Mesenchymal stem cell (in vitro differentiated cells and primary cell): ENCODE data around the gene POLR2H.

ENCODE experiments used
- DNase-seq: peaks from one replicate; pipeline ENCODE4 v3.0.0-alpha.2; 2013
- H2AFZ ChIP-seq: one replicate; pipeline ENCODE4 v1.6.1; 2013; ENCODE audit warnings: low read depth, mild to moderate bottlenecking, control low read depth, inconsistent platforms, low read length, moderate library complexity
- H2AK5ac ChIP-seq: 2 replicates; pipeline ENCODE4 v1.6.1; 2013; ENCODE audit warnings: low read length, moderate library complexity, mild to moderate bottlenecking, inconsistent platforms; ENCODE audit not compliant: severe bottlenecking
- H2BK120ac ChIP-seq: one replicate; pipeline ENCODE4 v1.6.1; 2013; ENCODE audit warnings: low read depth, mild to moderate bottlenecking, inconsistent platforms, low read length, moderate library complexity
- H2BK12ac ChIP-seq, 2 experiments: one replicate each; pipeline ENCODE4 v1.6.1; 2013; ENCODE audit warnings: inconsistent platforms in 2 of 2, low read length in 2 of 2, mild to moderate bottlenecking in 2 of 2, moderate library complexity in 2 of 2, control low read depth in 1 of 2
- H2BK15ac ChIP-seq: one replicate; pipeline ENCODE4 v1.6.1; 2013; ENCODE audit warnings: mild to moderate bottlenecking, low read depth, inconsistent platforms; ENCODE audit not compliant: poor library complexity, severe bottlenecking
- H2BK5ac ChIP-seq: 2 replicates; pipeline ENCODE4 v1.6.1; 2013; ENCODE audit warnings: low read depth, mild to moderate bottlenecking, low read length, control low read depth, inconsistent platforms; ENCODE audit not compliant: poor library complexity, severe bottlenecking
- H3K14ac ChIP-seq, 2 experiments: one replicate each; pipeline ENCODE4 v1.6.1; 2013; ENCODE audit warnings: inconsistent platforms in 2 of 2, low read length in 2 of 2, control low read depth in 1 of 2, mild to moderate bottlenecking in 1 of 2, moderate library complexity in 1 of 2
- H3K18ac ChIP-seq, 2 experiments: one replicate each; pipeline ENCODE4 v1.6.1; 2013; ENCODE audit warnings: inconsistent platforms in 2 of 2, low read length in 2 of 2, control low read depth in 1 of 2, low read depth in 1 of 2, mild to moderate bottlenecking in 1 of 2
- H3K23ac ChIP-seq, 2 experiments: one replicate each; pipeline ENCODE4 v1.6.1; 2013; ENCODE audit warnings: inconsistent platforms in 2 of 2, low read length in 2 of 2, mild to moderate bottlenecking in 2 of 2, moderate library complexity in 2 of 2, control low read depth in 1 of 2
- H3K27ac ChIP-seq: 2 replicates; pipeline ENCODE4 v1.5.1; 2013; ENCODE audit warnings: mild to moderate bottlenecking, moderate library complexity, low read length, control low read depth, inconsistent platforms; ENCODE audit not compliant: poor library complexity, severe bottlenecking
- H3K27me3 ChIP-seq, 2 experiments: 2 replicates each; pipeline versions ENCODE4 v1.6.1 to v1.7.0; 2013; ENCODE audit warnings: low read length in 2 of 2, mild to moderate bottlenecking in 2 of 2, moderate library complexity in 2 of 2, control low read depth in 1 of 2, inconsistent platforms in 1 of 2; ENCODE audit not compliant: control insufficient read depth in 1 of 2, insufficient read depth in 1 of 2
- H3K36me3 ChIP-seq, 2 experiments: 2 replicates each; pipeline versions ENCODE4 v1.6.1 to v1.7.0; 2013; ENCODE audit warnings: low read length in 2 of 2, control low read depth in 1 of 2, inconsistent platforms in 1 of 2, low read depth in 1 of 2, mild to moderate bottlenecking in 1 of 2; ENCODE audit not compliant: insufficient read depth in 2 of 2, control insufficient read depth in 1 of 2
- H3K4ac ChIP-seq, 2 experiments: one replicate each; pipeline ENCODE4 v1.6.1; 2013; ENCODE audit warnings: inconsistent platforms in 2 of 2, low read length in 2 of 2, mild to moderate bottlenecking in 2 of 2, moderate library complexity in 2 of 2, control low read depth in 1 of 2, low read depth in 1 of 2
- H3K4me1 ChIP-seq: 2 replicates; pipeline ENCODE4 v1.6.1; 2013; ENCODE audit warnings: low read depth, low read length, control low read depth; ENCODE audit not compliant: control insufficient read depth, insufficient read depth
- H3K4me2 ChIP-seq: 2 replicates; pipeline ENCODE4 v1.6.1; 2013; ENCODE audit warnings: low read length, mild to moderate bottlenecking, inconsistent platforms; ENCODE audit not compliant: poor library complexity, severe bottlenecking
- H3K4me3 ChIP-seq, 2 experiments: 2 replicates each; pipeline versions ENCODE4 v1.5.1 to v1.7.0; 2013; ENCODE audit warnings: low read length in 2 of 2, mild to moderate bottlenecking in 2 of 2, control low read depth in 1 of 2, low read depth in 1 of 2; ENCODE audit not compliant: insufficient read depth in 1 of 2
- H3K79me1 ChIP-seq: replicated peaks from 2 replicates; pipeline ENCODE4 v1.6.1; 2013; ENCODE audit warnings: mild to moderate bottlenecking, control low read depth, low read length, inconsistent platforms; ENCODE audit not compliant: poor library complexity, severe bottlenecking
- H3K9ac ChIP-seq: 2 replicates; pipeline ENCODE4 v1.7.0; 2013; ENCODE audit warnings: mild to moderate bottlenecking, low read length, moderate library complexity
- H3K9me3 ChIP-seq: 2 replicates; pipeline ENCODE4 v1.7.0; 2013; ENCODE audit warnings: mild to moderate bottlenecking, low read length; ENCODE audit not compliant: control insufficient read depth
- H4K8ac ChIP-seq: one replicate; pipeline ENCODE4 v1.6.1; 2013; ENCODE audit warnings: inconsistent platforms, mild to moderate bottlenecking, low read length, moderate library complexity
- H4K91ac ChIP-seq: one replicate; pipeline ENCODE4 v1.6.1; 2013; ENCODE audit warnings: mild to moderate bottlenecking, low read length, inconsistent platforms
- WGBS: methylation state at CpG from one replicate; pipeline ENCODE4 v1.1.7; 2013; ENCODE audit warnings: mixed read lengths; 5-methylcytosine and 5-hydroxymethylcytosine counted together

POLR2H gene

DNA sequence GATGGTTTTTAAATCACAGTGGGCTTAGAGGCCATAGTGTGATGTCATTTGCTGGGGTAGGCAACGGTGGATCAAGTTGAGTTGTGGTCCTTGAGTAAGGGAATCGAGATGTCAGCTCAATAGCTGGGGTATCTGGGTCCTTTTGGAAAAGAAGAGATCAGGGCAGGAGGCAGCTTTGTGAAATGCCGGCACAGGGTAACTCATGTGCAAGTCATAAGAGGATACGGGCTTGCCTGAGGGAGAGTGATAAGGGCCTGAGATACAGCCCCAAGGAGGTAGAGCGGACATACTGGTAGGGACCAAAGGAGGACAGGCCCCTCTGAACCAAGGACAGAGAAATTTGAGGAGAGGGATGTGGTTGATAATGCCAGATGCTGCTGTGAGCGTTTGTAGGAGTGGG is 28.3 kb upstream of the POLR2H start:
- H2BK120ac ChIP-seq: no peak overlapping the region
- H2BK5ac ChIP-seq: peak overlapping the region; percentile 11
- 86% methylated on average over 6 of the region's 6 CpGs for WGBS
- no peak overlapping the region for H3K4me3 ChIP-seq
- H4K91ac ChIP-seq: no peak overlapping the region
- peak overlapping the region; percentile 51 for H3K9ac ChIP-seq
- H3K36me3 ChIP-seq: peaks cover 54 to 72% of the 10 kb centered on the region in 2 experiments
- no peak overlapping the region for H2BK15ac ChIP-seq
- H3K23ac ChIP-seq: no peak overlapping the region
- H3K18ac ChIP-seq: peak overlapping the region in 1 of 2 experiments; percentile 11
- H3K27ac ChIP-seq: peak overlapping the region; percentile 80
- no peak overlapping the region for H4K8ac ChIP-seq
- H2AK5ac ChIP-seq: peak overlapping the region; percentile 75
- H3K27me3 ChIP-seq: no peaks in the 10 kb centered on the region
- no peak overlapping the region for H3K4ac ChIP-seq
- no peak overlapping the region for H2BK12ac ChIP-seq
- H3K79me1 ChIP-seq: peaks cover 14% of the 10 kb centered on the region
- DNase-seq: no peak
- no peaks in the 10 kb centered on the region for H3K9me3 ChIP-seq
- H3K4me2 ChIP-seq: no peak overlapping the region
- no peak overlapping the region for H2AFZ ChIP-seq
- H3K14ac ChIP-seq: no peak overlapping the region
- peaks cover 43% of the 10 kb centered on the region for H3K4me1 ChIP-seq

GRCh38 chr3:184333700-184334099 is 27.8 kb upstream of the POLR2H start:
- Histone ChIP-seq H3K23ac (no peak overlapping the region), H3K27ac (peak overlapping the region; percentile 80), H2AK5ac (peak overlapping the region; percentile 75), H4K8ac (no peak overlapping the region), H2BK12ac (no peak overlapping the region), H3K4me2 (no peak overlapping the region), H2BK120ac (no peak overlapping the region), H3K4me3 (no peak overlapping the region), H3K9ac (peak overlapping the region; percentile 51), H3K79me1 (peaks cover 15% of the 10 kb centered on the region), H2BK5ac (no peak overlapping the region), H3K36me3 (peaks cover 52 to 67% of the 10 kb centered on the region in 2 experiments), H3K4me1 (peaks cover 48% of the 10 kb centered on the region), H3K27me3 (no peaks in the 10 kb centered on the region), H3K9me3 (no peaks in the 10 kb centered on the region), H3K4ac (no peak overlapping the region), H4K91ac (peak overlapping the region; percentile 56), H3K14ac (no peak overlapping the region), H2AFZ (no peak overlapping the region), H3K18ac (no peak overlapping the region), H2BK15ac (no peak overlapping the region)
- WGBS: 91% methylated on average over 3 of the region's 3 CpGs
- DNase-seq: no peak

- Histone ChIP-seq H2BK15ac (no peak overlapping the region), H2AFZ (no peak overlapping the region), H2AK5ac (no peak overlapping the region), H3K4me2 (no peak overlapping the region), H4K8ac (no peak overlapping the region), H3K36me3 (peaks cover 46 to 58% of the 10 kb centered on the region in 2 experiments), H3K14ac (no peak overlapping the region), H3K27ac (peak overlapping the region; percentile 78), H4K91ac (no peak overlapping the region), H3K27me3 (no peaks in the 10 kb centered on the region), H3K4ac (no peak overlapping the region), H3K79me1 (peaks cover 20% of the 10 kb centered on the region), H3K4me3 (no peak overlapping the region), H3K9me3 (no peaks in the 10 kb centered on the region), H2BK120ac (no peak overlapping the region), H3K9ac (peak overlapping the region; percentile 90), H2BK12ac (no peak overlapping the region), H3K4me1 (peaks cover 52% of the 10 kb centered on the region), H3K23ac (no peak overlapping the region), H2BK5ac (no peak overlapping the region), H3K18ac (no peak overlapping the region)
- WGBS: 56% methylated on average over 11 of the region's 15 CpGs
- DNase-seq: peak; percentile 83
Measured at GRCh38 chr3:184334470-184335158, 26.9 kb upstream of the POLR2H start.

- Histone ChIP-seq H3K4me3 (peak overlapping the region in 1 of 2 experiments; percentile 86), H2BK12ac (peak overlapping the region in 1 of 2 experiments; percentile 21), H4K91ac (no peak overlapping the region), H2AK5ac (peak overlapping the region; percentile 3), H2BK15ac (no peak overlapping the region), H3K79me1 (peaks cover 22% of the 10 kb centered on the region), H3K4me1 (peaks cover 52% of the 10 kb centered on the region), H3K4me2 (peak overlapping the region; percentile 72), H3K23ac (no peak overlapping the region), H3K27me3 (no peaks in the 10 kb centered on the region), H2BK120ac (no peak overlapping the region), H3K18ac (peak overlapping the region in 1 of 2 experiments; percentile 71), H3K9ac (peak overlapping the region; percentile 90), H4K8ac (no peak overlapping the region), H3K9me3 (no peaks in the 10 kb centered on the region), H3K4ac (peak overlapping the region in 1 of 2 experiments; percentile 35), H3K27ac (peak overlapping the region; percentile 78), H3K36me3 (peaks cover 46 to 52% of the 10 kb centered on the region in 2 experiments), H2AFZ (no peak overlapping the region), H3K14ac (no peak overlapping the region), H2BK5ac (no peak overlapping the region)
- DNase-seq: no peak
- 28% methylated on average over 2 of the region's 4 CpGs for WGBS
Measured at GRCh38 chr3:184335291-184335660, 26.2 kb upstream of the POLR2H start.
